Endometrial microvascular endothelial cells (primary cell): ENCODE data around the gene CCDC57. TPM values are rescaled to one million over a fixed set of nuclear protein-coding genes. Genes with fewer than 3 reads are reported as not detected.

Experiments used
- in situ Hi-C: cut with HindIII; loops from 2 replicates; pipeline ENCODE4 v1.10.0; 2017; ENCODE audit warnings: low sequenced_read_pairs, low pct_unique_long_range_greater_than_20kb; ENCODE audit errors: inconsistent ontology term
- total RNA-seq: library from RNA; depleted of rRNA; stranded (reverse); fragments of >200 nt; gene quantifications from one replicate; pipeline ENCODE4 v1.2.3, GENCODE V29; 2015; ENCODE audit errors: inconsistent ontology term

The CCDC57 gene
- total RNA-seq, 1 donor from 2014 or later, result 3.1 TPM

DNA sequence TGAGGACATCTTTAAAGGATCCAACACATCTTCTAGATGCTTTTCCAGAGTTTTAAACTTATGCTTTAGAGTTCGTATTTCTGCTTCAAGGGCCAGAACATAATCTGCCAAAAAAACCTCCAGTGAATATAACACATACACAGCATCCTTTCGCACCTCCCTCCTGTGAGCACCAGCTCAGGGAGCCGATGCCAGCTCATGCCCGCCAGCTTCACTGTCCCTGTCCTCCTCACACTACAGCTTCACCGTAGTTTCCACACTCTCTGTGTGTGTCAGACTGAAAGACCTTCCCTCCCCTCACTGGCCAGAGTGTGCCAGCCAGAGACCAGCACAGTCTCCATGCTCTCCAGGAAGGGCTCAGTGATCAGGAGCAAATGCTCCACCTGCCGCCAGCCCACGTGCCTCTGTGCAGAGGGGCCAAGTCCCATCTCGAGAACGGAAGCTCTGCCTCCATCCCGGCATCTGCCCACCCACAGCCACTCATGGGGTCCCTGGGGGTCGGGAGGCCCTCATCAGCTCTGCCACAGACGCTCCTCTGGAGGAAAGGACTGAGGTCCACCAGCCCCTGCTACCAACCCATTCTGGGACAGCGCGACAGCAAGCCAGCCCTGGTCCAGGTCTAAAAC lies 40.8 kb downstream of the CCDC57 start:
- in situ Hi-C loops, result no loop called here

DNA sequence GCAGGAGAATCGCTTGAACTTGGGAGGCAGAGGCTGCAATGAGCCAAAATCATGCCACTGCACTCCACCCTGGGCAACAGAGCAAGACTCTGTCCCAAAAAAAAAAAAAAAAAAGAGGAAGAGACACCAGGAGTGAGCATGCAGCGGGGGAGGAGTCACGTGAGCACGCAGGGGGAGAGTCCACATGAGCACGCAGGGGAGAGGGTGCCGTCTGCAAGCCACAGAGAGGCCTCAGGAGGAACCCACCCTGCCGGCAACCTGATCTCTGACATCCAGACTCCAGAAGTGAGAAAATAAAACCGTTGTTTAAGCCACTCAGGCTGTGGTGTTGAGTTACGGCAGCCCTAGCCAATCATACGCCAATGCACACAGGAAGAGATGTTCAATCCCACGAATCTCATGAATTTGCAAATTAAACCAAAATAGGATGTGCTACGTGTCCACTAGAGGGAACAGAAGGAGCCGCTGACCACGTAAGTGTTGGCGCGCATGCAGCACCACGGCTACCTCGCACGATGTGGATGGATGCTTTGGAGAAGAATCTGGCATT lies 42.2 kb downstream of the CCDC57 start:
- in situ Hi-C loops, result no loop called here

DNA sequence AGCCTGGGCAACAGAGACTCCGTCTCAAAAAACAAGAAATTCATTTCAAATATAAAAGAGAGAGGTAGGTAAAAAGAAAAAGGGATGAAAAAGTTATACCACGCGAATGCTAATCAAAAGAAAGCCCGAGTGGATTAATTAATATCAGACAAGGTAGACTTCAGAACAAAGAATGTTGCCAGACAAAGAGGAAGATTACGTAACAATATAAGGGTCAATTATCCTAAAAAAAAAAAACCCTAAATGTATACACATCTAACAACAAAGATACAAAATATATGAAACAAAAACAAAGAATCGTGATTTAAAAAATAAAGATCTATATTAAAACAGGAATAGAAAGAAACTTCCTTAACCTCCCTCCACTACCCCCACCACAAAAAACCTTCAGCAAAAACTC lies 44.1 kb downstream of the CCDC57 start:
- in situ Hi-C loops, result no loop called here

DNA sequence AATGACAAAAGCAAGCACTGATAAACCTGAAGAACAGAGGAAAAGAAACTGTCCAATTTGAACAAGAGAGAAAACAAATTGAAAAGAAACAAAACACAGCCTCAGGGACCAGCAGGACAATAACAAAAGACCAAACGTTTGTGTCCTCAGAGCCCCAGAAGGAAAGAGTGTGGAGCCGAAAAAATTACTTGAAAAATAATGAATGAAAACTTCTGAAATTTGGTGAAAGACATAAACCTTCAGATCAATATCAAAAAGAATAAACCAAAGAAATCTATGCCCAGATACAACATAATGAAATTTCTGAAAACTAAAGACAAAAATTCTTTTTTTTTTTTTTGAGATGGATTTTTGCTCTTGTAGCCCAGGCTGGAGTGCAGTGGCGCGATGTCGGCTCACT lies 45.6 kb downstream of the CCDC57 start:
- in situ Hi-C loops, result no loop called here

DNA sequence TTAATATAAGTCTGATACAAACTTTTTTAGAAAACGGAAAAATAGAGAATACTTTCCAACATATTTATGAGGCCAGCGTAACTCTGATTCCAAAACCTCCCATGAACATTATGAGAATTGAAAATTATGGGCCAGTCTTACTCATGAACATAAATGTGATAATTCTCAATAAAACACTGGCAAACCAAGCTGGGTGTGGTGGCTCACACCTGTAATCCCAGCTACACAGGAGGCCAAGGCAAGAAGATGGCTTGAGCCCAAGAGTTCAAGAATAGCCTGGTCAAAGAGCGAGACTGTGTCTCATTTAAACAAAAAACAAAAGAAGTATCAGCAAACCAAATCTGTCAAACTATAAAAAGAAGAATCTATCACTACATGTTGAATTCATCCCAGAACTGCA lies 47.8 kb downstream of the CCDC57 start:
- in situ Hi-C loops, result no loop called here

DNA sequence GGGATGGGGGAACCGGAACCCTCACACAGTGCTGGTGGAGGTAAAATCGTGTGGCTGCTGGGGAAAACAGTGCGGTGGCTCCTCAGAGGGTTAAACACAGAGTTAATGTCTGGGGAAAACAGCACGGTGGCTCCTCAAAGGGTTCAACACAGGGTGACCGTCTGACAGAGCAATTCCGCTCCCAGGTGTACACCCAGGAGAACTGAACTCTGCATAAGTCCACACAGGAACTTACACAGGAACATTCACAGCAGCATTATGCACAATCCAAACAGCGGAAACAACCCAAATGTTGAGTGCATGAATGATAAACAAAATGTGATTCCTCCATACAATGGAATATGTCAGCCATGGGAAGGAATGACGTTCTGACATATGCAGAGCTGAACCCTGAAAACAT lies 51.4 kb downstream of the CCDC57 start:
- in situ Hi-C loops, result no loop called here

DNA sequence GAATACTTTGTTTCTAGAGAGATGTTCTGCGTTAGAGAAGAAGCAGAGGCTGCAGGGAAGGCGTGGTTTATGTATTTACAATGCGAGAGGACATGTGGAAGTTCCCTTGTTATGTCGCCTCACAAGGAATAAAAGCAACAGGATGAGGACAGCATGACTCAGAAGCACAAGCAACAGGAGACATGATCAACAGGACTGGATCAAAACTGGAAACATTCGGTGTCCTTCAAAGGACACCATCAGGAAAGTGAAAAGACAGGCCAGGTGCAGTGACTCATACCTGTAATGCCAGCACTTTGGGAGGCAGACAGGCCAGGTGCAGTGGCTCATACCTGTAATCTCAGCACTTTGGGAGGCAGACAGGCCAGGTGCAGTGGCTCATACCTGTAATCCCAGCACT lies 52.6 kb downstream of the CCDC57 start:
- in situ Hi-C loops, result no loop called here

DNA sequence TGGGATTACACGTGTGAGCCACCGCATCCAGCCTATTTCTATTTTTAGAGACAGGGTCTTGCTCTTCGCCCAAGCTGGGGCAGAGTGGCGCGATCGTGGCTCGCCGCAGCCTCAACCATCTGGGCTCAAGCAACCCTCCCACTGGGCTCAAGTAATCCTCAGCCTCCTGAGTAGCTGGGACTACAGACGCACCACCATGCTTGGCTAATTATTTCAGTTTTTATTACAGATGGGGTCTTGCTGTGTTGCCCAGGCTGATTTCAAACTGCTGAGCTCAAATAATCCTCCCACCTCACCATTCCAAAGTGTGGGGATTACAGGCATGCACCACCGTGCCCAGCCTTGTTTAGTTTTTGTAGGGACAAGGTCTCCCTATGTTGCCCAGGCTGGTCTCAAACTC lies 53.8 kb downstream of the CCDC57 start:
- in situ Hi-C loops, result no loop called here

DNA sequence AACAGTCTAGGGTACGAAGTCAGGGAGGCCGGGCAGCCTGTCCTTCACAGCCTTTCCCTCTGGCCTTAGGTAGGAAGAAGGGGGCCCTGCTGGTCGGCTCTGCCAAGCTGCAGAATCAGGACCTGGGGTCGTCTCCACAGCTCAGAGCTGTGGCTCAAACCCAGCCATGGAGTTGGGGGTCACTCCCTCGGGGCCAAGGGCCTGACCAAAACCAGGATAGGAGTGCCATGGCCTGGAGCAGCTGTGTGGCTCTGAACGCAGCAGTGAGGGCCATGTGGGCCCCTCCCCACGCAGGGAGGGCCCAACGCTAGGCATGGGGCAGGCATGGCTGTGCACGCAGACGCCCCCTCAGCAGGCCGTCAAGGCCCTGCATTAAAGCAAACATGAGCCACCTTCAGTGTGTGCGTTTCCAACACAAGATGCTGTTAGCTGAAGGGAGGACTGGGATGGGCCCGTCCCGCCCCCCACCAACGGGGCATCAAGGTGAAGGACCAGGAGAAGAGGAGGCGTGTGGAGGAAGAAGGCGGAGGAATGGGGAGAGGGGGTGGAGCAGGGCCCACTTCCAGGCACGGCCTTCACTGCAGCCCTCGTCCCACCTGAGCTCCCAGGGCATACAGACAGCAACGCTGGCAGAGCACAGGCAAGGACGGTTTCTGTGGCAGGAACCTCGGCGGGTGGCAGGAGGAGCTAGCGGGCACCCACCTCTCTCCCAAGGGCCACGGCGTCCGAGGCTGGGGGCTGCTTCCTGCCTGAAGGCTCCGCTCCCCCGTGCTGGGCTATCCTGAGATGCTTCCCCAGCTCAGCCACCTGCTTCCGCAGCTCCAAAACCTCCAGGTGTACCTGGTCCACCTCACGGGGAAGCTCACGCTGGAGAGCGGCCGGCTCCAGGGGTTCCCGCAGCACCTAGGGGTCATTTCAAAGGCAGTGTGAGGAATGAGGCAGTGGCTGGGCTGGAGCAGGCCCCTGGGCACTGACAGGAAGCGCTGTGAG lies 55.3 kb downstream of the CCDC57 start:
- in situ Hi-C loops, result no loop called here

DNA sequence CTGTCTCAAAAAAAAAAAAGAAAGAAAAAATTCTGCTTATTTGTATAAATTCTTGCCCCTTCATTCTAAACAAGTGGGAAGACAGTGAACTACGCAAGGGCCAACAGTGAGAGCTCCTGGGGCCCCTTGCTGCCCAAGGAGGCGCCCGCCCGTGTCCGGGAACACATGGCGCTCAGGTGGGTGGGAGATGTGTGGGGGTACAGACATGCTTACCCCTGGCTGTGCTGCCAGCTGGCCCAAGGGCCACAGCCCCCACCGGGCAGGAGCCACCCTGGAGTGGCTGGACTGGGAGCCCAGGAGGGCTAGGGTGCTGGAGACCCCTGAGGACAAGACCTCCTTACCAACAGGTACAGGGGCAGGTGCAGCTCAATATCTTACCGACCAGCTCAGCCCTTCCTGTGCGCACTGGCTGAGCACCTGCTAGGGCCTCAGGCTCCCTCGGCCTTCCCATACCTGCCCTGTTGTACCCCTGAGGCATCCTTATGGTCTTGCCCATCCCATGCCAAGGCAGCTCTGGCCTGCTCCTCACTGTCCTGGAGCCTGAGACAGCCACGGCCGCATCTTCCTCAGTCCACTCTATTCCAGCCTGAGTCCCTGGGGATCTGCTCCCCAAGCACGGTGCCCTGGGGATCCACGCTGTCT lies 56.2 kb downstream of the CCDC57 start:
- in situ Hi-C loops, result no loop called here

DNA sequence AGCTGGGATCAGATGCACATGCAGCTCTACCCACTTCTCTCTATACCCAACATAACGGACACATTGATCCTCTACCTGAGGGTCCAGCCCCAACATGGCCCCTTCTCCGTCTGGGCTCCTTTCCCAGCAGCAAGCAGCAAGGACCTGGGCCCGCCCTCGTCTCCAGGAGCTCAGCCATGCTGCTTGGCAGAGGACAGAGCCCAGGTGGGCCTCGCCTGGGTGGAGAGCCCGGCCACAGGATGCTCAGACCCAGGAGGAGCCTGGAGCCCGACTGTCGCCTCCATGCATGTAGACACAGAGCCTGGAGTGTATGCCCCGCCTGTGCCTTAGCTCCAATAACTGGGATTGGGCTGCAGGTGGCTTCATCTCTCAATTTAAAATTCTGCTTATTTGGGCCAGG lies 57.0 kb downstream of the CCDC57 start:
- in situ Hi-C loops, result no loop called here

DNA sequence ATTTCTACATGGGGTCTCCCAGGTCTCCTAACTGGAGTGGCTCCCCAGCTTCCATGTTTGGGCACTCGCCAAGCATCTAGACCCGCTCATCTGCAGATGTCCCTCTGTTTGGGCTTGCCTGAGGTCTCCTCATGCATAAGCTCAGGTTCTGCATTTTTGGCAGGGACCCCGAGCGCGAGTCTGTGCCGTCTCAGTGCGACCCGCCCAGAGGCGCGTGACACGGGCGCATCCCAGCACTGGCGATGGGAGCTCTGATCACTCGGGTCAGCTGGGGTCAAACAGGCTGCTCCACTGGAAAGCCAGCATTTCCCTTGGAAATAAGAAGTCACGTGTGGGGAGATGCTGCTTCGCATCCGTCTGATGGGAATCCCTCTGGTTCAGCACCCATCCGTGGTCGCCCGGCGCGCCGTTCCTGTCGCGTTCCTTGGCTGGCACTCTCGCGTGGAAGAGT lies 57.7 kb downstream of the CCDC57 start:
- in situ Hi-C loops, result no loop called here

DNA sequence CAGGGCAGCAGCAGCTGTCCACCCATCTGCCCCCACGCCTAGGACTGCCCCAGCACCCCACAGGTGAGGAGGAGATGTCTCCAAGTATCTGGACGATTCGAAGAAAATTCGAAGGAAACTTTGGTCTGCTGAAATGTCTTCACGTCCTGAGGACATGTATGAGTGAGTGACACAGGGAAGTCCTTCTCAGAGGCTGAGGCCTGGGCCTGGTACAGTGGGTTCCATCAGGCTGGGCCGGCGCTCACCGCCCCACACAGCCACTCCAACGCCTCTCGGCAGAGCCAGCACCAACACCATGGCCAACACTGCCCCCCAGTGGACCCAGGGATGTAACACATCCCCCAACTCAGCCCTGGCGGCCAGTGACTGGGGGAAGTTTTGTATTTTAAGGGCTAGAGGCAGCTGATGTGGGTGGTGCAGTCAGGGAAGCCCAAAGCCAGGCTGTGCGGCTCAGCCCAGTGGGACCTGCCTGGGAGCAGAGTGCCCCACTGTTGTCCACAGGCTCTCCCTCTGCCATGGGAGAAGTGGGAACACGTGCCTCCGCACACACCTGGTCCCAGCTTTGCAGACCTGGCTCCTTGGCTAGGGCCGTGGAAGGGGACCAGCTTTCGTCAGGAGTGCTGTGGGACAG lies 58.8 kb downstream of the CCDC57 start:
- in situ Hi-C loops, result no loop called here

DNA sequence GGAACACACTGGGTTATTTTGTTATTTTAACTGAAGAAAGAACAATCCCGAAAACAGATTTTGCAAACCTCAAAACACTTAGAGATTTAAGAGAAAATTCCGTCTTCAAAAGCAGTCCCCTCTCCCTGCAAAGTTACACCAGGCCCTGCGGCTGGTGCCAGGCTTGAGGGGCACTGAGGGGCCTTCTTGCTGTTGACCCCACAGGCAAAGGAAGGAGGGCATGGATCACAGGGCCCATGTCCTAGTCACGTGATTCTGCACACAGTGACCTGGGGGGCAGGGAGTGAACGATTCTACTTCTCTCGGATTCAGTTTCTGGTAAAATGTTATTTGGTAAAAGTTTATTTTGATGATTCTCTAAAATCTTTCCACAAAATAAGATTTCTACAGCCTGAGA lies 59.3 kb downstream of the CCDC57 start:
- in situ Hi-C loops, result no loop called here

DNA sequence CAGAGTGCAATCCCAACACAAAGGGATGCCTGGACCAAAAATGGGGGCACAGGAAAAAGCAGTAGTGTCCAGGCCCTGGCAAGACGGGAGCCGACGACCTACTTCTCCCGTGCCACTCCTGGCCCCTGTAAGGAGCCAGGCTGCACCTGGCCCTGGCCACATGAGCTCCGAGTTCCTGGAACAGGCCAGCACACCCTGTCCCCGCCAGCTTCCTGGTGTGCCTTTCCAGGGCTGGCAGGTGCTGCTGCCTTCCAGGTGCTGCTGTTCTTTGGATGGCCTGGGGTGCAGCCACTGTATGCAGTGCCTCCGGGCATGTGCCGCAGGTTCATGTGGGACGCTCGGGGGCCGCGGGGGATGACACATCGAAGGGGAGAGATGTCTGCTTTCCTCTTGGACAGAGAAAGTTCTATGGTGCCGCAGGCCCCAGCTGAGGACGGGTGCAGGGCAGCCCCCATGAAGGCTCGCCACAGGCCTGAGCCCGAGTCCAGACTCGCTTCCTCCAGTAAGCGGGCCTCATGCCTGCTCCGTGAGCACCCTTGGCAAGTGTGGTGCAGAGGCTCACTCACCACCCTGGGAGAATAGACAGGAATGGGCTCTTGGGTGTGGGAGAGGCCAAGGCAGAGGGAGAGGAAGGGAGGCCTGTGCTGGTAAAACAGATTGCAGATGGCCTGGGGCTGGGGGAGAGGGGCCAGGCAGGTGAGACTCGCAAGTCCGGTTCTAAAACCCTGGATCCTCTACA lies 59.9 kb downstream of the CCDC57 start:
- in situ Hi-C loops, result no loop called here

DNA sequence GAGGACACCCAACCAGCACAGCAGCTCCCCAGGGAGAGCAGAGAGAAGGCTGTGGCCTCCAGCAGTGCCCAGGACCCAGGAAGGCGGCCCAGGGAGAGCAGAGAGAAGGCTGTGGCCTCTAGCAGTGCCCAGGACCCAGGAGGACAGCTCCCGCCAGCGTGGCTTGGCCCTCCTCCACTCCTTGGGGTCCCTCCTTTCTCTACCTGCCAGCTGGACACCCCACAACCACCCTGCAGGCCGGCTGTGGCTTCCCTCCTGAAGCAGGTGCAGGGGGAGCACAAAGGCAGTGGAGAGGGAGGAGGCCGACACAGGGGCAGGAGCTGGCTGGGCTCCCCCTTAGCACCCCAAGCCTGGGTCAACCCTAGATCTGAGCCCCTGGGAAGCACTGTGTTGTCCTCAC lies 60.5 kb downstream of the CCDC57 start:
- in situ Hi-C loops, result no loop called here

DNA sequence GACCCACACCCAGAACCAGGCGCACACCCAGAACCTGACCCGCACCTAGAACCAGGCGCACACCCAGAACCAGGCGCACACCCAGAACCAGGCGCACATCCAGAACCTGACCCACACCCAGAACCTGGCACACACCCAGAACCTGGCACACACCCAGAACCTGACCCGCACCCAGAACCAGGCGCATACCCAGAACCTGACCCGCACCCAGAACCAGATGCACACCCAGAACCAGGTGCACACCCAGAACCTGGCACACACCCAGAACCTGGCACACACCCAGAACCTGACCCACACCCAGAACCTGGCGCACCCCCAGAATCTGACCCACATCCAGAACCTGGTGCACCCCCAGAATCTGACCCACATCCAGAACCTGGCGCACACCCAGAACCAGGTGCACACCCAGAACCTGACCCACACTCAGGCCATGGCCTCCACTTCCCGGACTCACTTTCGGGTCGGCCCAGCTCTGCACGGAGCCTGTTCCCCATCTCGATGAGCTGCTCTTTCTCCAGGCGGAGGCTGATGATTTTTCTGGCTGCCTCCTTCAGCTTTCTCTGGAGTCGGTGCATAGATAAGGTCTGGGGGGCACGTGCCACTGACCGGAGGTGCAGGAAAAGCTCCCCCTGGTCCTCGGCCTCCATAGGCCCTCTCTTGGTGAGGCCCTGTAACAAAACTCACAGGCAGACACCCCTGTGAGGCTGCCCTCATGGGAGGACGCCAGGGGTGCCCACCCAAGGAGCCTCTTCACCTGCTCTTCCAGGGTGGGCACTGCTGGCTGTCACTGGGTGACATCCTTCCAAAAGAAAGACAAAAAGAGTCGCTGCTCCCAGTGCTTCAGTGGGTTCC lies 61.3 kb downstream of the CCDC57 start:
- in situ Hi-C loops, result no loop called here
